Measurements from ENCODE around the gene ANKMY1.

The ANKMY1 gene

DNA sequence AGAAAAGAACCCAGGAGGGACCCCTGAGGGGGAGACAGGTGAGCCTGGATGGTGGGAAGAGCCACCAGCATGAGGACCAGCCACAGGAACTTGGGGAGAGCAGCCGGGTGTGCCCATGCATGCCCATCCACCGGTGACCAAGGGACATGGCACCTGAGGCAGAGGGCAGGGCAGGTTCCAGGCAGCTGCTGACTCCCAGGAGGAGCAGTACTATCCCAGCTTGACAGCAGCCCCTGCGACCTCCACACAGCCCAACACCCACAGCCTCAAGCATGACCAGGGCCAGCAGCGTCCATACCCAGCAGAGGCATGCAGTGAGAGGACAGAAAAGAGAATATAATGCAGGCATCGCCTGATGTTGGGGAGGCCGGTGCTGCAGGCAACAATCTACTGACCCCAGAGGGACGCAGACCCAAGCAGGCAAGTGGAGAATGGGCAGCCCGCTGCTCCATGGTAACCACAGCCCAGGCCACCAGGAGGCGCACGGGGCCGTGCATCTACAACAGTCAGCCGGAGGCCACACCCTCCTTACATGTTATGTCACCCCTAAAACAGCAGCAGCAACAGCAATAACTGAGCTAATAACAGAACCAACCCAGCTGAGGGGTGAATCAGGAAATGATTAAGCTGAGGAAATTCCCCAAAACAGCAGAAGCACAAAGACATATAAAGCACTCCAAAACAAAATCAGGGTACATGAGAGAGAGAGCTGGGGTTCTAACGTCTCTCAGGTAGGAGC, 44.1 kb downstream of the ANKMY1 start:
- DNase-seq = peak; percentile 60

DNA sequence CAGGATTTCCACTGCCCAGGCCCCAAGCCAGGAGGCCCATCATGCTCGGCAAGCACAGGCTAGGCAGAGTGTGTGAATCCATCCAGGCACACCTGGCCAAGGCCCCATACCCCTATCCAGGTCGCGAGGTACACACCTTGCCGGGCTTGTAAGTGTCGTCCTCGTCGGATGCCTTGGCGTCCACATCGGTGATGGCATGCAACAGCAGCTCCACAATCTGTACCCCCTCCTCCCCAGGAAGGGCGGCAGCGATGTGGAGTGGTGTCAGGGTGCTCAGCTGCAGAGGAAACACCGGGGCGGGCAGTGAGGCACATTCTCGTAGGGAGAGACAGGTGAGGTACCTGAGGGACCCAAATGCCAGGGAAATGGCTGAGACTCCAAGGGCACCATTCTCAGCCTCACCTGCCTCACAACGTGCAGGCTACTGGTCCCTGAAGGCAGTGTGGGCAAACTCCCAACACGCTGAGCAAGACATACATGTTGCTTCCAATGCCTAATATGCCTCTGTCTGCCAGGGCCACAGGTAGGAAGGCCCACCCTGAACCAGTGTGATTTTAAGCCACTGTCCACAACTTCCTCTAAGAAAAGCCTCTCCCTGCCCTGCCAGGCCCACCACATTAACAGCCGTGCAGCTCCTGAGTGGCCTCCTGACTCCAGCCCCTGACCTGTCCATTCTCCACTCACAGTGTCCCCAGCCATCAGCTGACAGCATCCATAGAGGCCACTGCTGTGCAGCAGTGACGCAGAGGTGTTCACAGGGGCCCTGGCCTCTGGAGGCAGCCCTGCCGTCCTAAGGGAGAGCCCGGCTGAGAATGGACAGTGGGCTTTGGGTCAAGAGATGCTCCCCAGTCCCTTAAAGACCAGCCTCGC, 44.9 kb downstream of the ANKMY1 start:
- no peak for DNase-seq

DNA sequence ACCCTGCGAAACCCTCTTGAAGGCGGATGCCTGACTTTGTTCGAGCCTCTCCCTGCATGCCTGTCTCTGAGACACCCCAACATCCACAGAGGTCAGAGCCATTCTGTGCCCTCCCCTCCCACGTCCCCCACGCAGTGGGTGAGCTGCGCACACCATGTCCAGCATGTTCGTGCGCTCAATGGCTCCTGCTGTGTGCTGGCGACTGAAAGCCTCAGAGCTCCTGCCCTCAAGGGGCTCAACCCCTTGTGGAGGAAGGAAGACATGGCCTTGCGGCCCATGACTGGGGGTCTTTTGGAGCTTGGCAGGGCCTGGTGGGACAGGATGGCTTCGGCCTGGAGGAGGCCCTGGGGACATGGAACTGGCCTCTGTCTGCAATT, 45.7 kb downstream of the ANKMY1 start:
- no peak for DNase-seq

DNA sequence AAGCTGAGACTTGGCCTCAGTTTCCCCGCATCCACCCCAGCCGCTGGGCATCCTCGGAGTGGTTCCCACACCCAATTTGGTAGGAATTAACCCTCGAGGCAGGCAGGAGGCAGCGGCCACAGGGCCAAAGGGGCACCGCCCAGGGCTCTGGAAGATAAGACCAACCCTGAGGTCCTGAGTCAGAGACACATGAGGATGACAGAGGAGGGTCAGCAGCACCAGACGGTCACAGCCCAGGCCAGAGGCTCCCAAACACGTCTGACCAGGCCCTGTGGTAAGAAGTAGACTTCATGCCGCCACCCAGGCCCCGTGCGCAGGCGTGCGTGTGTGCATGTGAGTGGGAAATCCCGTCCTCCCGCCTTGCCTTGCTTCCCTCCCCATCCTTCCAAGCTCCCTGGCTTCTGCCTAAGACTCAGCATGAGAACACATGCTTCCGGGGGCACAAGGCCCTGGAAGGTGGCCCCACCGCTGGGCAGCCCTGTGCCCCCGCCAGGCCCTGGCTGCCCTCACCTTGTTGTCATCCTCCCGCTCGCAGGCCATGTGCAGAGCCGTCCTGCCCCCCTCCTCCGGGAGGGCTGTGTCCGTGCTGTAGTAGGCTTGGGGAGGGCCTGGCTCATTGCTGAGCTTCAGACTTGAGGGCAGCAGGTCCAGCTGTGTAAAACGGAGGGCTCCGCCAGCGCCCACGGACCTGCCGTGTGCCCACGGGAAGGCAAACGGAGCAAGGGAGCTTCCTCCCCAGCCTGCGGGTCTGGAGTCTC, 46.3 kb downstream of the ANKMY1 start:
- DNase-seq = no peak

DNA sequence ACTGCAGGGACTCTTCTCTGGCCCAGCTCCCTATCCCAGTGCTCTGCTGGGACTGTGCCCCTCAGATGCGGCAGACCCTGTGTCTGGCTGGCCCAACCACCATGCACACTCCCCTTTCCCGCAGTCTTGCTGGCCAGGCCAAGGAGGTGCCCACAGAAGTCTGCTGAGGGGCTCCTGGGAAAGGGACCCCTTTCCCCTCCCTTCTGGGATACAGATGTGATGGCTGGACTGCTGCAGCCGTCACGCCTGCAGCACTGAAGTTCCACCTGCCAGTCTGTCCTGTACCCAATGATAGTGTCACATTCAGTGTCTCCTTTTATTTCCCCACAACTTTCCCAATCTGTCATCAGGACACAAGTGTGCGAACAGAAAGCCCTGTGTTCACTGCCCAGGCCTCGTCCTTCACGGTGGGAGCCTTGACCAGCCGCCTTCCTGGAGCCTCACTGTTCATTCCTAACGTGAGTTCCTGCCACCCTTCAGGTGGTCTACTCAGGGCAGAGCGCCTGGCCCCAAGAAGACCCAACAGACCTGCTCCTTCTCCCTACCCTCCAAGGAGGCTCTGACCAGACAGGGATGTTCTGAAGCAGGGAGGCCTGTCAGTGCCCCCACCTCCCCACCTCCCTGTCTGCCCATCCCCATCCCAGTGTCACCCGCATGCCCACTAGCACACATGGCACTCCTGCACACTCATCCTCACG, 47.1 kb downstream of the ANKMY1 start:
- DNase-seq = no peak

DNA sequence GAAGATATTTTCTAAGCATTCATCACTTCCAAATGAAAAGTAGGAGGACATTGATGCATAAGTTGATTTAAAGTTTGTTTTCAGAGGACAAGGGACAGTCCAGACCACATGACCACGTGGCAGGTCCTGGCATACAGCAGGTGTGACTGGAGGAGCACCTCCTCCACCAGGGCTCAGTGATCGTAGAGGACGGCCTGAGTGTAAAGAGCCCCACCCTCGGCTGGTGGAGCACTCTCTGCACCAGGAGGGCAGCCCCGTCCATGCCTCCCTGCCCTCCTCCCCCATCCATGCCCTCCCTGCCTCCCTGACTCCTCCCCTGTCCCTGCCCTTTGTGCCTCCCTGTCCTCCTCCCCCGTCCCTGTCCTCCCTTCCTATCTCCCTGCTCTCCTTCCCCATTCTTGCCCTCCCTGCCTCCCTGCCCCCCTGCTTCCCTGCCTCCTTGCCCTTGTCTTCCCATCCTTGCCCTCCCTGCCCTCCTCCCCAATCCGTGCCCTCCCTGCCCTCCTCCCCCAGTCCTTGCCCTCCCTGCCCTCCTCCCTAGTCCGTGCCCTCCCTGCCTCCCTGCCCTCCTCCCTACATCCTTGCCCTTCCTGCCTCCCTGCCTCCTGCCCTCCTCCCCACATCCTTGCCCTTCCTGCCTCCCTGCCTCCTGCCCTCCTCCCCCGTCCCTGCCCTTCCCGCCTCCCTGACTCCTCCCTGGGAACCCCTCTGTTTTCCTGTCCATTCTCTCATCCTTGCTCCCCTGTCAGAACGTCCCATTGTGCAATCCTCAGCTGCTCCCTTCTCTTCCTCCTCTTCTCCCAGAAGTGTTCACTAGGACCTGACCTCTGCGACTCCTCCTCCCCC, 47.9 kb downstream of the ANKMY1 start:
- DNase-seq = no peak

DNA sequence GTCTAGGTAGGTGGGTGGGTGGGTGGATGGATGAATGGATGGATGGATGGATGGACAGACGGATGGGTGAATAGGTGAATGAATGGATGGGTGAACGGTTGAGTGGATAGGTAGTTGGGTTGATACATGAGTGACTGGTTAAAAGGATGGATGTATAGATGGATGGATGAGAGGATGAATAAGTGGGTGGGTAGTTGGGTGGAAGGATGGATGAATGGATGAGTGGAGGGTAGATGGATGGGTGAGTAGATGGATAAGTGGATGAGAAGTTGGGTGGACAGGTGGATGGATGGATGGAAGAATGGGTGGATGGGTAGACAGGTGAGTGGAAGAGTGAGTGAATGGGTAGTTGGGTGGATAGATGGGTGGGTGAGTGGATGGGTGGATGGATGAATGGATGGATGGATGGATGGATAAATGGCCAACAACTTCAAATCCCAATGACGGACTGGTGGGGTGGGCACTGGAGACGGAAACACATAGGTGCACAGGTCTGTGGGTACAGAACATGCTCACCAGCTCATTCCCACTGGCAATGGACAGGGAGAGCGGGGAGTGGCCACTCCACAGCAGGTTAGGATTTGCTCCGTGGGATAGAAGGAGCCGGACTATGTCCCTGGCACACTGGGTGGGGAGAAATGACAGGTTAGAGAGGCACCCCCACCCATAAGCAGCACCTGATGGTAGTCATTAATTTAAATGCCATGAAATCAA, 48.8 kb downstream of the ANKMY1 start:
- DNase-seq = no peak

DNA sequence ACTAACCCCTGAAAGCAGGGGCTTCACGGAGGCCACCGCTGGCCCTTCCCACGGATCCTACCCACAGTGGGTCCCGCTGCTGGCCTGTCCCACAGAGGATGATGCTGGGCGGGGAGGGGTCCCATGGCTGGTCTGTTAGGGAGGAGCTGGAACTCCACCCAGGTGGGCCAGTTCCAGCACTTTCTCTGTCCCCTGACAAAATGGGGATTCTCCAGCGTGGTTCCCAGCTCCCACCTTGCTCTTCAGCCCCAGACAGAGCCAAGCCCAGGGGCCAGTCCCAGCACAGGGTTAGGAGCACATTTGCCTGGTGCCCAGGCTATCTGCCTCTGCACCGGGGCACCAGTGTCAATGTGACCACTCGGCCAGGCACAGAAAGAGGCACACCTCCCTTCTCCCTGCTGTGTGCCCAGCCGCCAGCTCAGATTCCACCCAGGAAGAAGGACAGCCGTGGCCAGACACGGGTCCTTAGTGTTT, 50.0 kb downstream of the ANKMY1 start:
- no peak for DNase-seq

DNA sequence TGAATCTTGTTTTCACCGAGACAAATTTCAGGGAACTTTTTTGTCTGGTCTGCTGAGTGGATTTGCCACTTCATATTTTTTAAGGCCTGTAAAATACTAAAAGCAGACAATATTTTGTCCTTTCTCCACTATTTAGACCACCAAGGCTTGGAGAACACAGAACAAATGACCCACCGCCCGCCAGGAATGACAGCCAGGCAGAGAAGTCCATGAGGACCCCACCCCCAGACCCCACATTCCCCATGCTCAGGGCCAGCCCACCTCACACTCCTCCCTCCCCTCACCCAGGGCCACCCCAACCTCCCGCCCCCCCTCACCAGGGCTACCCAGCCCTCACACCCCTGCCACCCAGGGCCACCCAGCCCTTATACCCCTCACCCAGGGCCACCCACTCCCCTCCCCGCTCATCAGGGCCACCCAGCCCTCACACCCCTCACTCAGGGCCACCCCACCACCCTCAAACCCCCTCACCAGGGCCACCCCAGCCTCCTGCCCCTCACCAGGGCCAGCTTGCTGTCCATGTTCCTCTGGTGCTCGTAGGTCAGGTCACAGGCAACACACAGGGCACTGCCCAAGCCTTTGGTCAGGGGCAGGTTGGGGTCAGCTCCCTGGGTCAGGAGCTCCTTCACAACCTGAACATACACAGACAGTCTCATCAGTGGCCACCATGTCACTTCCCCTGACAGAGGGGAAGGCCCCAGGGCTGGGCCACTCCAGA, 50.6 kb downstream of the ANKMY1 start:
- DNase-seq = no peak

DNA sequence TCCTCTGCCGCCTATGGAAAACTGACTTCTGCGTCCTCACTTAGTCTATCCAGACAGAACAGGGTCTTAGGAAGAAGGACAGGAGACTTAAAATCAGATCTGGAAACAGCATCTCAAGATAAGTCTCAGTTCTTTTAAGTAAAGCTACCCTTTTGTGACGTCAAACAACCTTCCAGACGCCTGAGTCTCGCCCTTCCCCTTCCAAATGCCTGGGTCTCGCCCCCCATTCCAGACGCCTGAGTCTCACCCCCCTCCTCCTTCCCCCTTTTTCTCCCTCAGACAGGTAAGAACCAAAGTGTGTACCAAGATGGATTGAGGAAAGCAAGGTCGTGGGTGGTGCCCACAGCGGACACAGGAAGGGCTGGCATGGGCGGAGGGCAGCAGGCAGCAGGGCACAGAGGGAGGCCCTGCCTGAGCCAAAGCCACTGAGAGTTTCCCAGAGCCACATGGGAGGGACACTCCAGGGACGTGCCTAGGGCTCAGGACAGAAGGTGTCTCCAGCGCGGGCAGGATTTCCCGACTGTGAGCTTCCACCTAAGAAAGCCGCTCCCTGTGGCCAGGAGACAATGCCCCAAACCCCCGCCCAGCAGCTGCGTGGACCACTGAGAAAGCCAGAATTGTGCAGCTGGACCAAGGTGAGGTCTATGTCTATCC, 51.3 kb downstream of the ANKMY1 start:
- no peak for DNase-seq

DNA sequence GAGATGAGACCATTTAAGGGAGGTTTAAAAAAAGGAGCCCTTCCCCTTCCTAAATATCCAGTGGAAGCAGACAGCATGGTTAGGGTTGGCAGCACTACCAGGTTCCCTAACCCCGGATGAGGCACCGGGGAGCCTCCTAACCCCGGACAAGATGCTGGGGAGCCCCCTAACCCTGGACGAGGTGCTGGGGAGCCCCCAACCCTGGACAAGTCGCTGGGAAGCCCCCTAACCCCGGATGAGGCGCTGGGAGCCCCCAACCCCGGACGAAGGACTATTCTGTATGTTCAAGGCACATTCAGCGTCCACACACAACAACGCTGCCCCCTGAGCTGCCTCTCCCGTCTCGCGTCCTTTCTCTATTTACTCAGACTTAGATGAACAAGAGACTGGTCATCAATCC, 51.9 kb downstream of the ANKMY1 start:
- DNase-seq = no peak

DNA sequence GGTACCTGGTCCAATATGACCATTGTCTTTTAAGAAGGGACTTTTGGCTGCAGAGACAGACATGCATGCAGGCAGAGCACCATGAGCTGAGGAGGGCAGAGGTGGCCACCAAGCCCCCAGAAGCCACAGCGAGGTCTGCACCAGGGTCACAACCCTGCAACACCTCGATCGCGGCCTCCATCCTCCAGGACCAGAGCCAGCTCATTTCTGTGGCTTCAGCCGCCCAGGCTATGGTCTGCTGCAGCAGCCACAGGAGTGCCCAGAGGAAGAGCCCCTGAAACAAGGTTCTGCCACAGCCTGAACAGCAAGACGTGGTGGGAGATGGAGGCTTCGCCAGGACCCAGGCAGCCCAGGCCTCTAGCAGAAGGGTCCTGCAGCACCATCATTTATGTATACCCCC, 53.9 kb downstream of the ANKMY1 start:
- no peak for DNase-seq

DNA sequence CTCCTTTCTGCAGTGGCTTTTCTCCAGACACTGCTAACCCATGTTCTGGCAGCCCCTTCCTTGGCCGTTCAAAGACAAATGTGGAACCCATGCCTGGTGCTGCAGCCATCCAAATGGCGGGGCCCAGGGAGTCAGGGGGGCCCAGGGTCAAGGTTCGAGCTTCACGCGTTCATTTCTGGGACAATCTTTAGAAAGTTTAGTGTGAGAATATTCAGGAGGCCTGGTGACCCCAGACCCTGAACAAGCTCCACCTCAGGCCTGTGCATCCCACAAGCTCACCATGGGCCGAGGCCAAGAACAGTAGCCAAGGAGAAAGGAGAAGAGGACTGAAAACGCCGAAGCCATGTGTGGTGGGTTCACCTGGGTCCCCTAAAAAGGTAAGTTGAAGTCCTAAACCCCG, 54.4 kb downstream of the ANKMY1 start:
- DNase-seq = no peak

DNA sequence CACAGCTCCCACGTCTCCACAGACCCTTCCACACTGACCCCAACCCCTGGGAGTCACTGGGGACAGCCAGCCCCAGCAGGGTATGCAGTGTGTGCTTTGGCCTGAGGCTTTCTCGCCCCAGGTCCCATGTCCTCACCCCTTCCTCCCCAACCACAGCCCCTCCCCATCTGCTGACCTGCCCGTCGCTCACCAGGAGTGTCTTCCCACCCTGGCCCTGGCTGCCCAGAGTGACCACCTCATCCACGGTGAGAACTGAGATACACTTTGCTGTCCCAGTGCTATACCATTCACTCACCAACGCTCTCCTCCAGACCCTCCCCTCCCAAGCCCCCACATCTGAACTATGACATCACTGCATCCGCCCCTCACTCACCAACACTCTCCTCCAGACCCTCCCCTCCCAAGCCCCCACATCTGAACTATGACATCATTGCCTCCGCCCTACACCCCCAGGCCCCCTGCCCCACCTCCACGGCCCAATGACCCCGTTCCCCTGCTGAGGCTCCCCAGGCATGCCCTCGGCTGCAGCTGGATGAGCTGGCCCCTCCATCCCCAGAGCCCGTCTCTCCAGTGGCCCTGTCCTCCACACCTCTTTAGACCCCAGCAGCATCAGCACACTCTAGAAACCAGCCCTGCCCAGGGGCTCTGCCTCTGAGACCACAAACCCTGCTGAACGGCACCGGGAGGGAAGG, 55.2 kb downstream of the ANKMY1 start:
- DNase-seq = no peak

DNA sequence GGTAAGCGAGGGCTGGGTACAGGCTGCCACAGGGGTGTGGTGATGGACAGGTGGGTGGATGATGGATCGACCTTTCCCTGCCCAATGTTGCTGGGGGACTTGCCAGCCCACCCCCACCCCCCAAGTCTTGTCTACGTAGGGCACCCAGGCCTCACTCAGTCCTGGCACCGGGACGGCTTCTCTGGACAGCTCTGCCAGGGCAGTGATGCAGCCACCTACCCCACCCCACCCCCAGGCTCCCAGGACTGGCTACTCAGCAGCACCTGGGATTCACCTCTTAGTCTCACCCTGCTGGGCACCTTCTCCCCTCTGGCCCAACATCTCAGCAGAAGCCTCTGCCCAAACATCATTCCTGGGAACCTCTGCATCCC, 55.7 kb downstream of the ANKMY1 start:
- DNase-seq = no peak

DNA sequence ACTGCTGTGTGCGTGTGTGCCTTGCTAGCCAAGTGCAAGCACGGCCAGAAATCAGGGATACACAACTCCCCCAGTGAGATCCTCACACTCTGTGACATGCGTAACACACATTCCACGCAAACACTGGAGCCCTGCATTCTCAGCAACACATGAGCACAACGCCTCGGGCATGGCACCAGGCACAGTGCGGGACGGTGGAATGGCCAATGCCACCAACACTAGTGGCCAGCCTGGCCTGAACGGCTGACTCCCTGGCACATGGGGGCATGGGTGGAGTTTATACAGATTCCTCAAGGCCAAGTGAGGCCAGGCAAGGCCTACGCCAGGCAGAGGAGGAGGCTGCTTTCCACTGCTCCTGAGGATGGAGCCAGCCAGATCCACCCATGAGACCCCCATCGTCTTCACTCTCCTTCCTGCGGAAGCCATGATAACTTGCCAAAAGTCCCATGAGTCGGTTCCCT, 56.2 kb downstream of the ANKMY1 start:
- DNase-seq = no peak

DNA sequence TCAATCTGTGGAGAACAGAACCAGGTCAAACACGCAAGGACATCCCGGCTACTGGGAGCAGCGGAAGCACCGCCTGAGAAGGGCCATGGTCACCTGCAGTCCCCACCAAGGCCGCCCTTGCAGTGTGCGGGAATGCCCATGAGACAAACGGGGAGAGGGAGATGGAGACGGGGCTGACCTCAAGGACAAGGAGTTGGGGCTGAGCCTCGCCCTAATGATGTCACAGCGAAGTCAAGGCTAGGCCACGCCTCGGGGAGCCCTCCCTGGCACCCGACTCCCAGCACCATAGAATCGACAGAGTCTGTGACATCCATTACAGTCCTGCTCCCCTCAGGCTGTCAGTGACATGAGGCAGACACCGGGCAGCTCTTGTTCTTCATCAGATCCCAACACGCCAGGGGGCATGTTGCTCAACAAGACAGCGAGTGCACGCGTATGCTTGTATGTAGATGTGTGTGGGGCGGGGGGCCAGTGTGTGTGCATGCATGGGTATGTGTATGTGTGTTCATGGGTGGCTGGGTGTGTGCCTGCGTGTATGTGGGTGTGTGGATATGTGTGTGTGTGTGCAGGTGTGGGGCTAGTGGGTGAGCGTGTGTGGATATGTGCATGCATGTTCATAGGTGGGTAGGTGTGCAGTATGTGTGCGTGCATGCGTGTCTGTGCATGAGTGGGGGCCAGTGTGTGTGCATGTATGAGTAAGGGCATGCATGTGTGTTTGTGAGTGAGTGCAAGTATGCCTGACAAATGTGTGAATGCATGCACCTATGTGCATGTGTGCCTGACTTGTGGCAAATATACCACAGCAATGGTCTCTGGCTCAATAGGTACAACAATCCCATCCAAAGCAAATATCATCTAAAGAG, 57.0 kb downstream of the ANKMY1 start:
- DNase-seq = no peak

Measured in activated gamma-delta T cell (primary cell).